ENCODE results near the gene ZNF469.

ZNF469 gene

DNA sequence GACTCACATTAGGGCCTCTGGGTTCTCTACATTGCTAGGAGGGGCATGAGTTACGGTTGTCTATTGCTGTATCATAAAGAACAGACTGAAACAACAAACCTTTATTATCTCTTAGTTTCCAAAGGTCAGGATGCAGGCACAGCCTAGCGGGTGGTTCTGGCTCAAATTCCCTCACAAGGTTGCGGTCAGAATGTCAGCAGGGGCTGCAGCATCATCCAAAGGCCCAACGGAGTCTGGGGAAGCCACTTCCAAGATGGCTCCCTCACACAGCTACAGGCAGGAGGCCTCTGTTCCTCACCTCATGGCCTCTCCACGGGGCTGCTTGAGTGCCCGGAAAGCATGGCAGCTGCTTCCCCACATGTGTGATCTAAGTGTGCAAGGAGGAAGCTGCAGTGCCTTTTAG is 40.7 kb downstream of the ZNF469 start:
- no peak for ATAC-seq (replicated peaks)
- Mint-ChIP-seq H3K36me3 (ENCODE audit: insufficient read depth) (peaks cover 3% of the 10 kb centered on the region), H3K4me1 (ENCODE audit: low read depth in 2 of 2) (peaks cover 7 to 13% of the 10 kb centered on the region in 2 donors), H3K4me3 (no peak overlapping the region), H3K27me3 (peaks cover 0 to 5% of the 10 kb centered on the region in 2 donors), H3K9me3 (peaks cover 0 to 4% of the 10 kb centered on the region in 2 donors), H3K27ac (peak overlapping the region in 1 of 2 donors; percentile 86)
- no peak for DNase-seq

DNA sequence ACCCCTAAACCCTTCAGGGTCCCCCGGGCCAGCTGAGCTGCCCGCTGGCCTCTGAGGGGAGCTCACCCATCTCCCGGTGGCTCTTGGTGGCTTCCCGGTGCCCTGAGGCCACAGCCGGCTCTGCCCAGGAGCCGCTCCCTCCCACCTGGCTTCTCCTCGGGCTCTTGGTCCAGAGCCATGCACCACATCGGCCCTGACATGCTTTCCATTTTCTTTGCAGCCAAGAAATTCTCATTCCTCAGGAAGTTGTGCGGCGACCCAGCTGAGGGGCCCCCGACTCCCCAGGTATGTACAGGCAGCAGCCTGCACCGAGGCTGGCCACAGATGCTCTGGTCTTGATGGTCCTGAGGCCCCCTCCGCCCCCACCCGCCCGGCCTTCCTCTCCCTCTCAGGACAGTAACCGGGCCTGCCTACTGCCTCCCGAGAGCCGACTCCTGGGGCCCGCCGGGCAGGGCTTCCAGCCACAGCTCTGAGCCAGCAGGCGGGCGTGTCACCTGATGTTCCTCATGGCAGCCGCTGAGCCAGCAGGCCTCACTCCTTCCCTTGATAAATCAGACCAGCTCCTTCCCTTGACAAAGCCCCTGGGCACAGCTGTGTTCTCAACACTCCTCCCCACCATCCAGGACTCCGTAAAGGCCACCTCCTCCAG is 42.0 kb downstream of the ZNF469 start:
- peaks cover 0 to 4% of the 10 kb centered on the region in 2 donors for H3K9me3 Mint-ChIP-seq
- H3K4me1 Mint-ChIP-seq (ENCODE audit: low read depth in 2 of 2), result peaks cover 8 to 13% of the 10 kb centered on the region in 2 donors
- H3K27ac Mint-ChIP-seq, result peak overlapping the region; percentile 67 to 84
- peaks cover 3% of the 10 kb centered on the region for H3K36me3 Mint-ChIP-seq (ENCODE audit: insufficient read depth)
- no peak overlapping the region for H3K4me3 Mint-ChIP-seq
- DNase-seq (no peak), ATAC-seq (replicated peaks) (no peak)
- H3K27me3 Mint-ChIP-seq, result no peaks in the 10 kb centered on the region

DNA sequence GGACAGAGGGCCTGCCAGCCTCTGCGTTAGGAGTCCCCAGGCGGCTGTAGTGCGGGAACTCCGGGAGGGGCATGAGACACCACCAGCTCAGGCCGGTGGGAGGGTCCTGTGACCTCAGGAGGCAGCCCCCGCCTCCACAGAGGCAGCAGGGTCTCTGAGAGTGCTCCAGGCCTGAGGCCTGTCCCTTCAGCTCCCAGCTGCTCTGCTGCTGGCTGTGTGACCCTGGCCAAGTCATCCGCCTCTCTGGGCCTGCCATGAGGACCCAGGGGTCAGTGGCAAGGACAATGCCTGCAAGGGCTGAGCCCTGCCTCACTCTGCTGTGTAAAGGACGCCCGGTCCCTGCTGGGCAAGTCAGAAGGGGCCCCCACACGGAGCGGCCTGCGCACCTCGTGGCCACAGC is 43.3 kb downstream of the ZNF469 start:
- H3K9me3 Mint-ChIP-seq, result peaks cover 0 to 4% of the 10 kb centered on the region in 2 donors
- H3K27ac Mint-ChIP-seq, result peak overlapping the region in 1 of 2 donors; percentile 32
- ATAC-seq (replicated peaks) (no peak), DNase-seq (no peak)
- no peak overlapping the region for H3K4me3 Mint-ChIP-seq
- H3K27me3 Mint-ChIP-seq, result no peaks in the 10 kb centered on the region
- H3K4me1 Mint-ChIP-seq (ENCODE audit: low read depth in 2 of 2), result peaks cover 10 to 13% of the 10 kb centered on the region in 2 donors
- peaks cover 3% of the 10 kb centered on the region for H3K36me3 Mint-ChIP-seq (ENCODE audit: insufficient read depth)

DNA sequence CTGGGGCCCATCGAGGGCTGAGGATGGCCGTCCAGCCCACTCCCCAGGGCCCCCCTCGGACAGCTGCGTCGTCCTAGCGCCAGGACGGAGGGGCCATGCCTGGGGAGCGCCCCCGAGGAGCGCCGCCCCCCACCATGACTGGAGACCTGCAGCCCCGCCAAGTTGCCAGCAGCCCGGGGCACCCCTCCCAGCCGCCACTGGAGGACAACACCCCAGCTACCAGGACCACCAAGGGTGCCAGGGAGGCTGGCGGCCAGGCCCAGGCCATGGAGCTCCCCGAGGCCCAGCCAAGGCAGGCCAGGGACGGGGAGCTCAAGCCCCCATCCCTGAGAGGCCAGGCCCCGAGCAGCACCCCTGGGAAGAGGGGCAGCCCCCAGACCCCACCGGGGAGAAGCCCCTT is 44.6 kb downstream of the ZNF469 start:
- Mint-ChIP-seq H3K27me3 (no peaks in the 10 kb centered on the region), H3K9me3 (peaks cover 0 to 4% of the 10 kb centered on the region in 2 donors), H3K4me1 (ENCODE audit: low read depth in 2 of 2) (peaks cover 13 to 14% of the 10 kb centered on the region in 2 donors), H3K36me3 (ENCODE audit: insufficient read depth) (peaks cover 3% of the 10 kb centered on the region), H3K27ac (no peak overlapping the region), H3K4me3 (no peak overlapping the region)
- ATAC-seq (replicated peaks) (no peak), DNase-seq (no peak)

DNA sequence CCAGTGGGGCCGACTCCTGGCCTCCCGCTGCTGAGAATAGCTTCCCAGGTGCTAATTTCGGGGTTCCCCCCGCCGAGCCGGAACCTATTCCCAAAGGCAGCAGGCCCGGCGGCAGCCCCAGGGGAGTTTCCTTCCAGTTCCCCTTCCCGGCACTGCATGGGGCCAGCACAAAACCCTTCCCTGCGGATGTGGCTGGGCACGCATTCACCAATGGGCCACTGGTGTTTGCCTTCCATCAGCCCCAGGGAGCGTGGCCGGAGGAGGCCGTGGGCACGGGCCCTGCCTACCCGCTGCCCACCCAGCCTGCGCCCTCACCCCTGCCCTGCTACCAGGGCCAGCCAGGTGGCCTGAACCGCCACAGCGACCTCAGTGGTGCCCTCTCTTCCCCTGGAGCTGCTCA is 45.4 kb downstream of the ZNF469 start:
- H3K9me3 Mint-ChIP-seq, result no peaks in the 10 kb centered on the region
- H3K36me3 Mint-ChIP-seq (ENCODE audit: insufficient read depth), result peaks cover 3% of the 10 kb centered on the region
- DNase-seq, result no peak
- H3K27me3 Mint-ChIP-seq, result no peaks in the 10 kb centered on the region
- H3K27ac Mint-ChIP-seq, result no peak overlapping the region
- no peak for ATAC-seq (replicated peaks)
- no peak overlapping the region for H3K4me3 Mint-ChIP-seq
- peaks cover 13 to 14% of the 10 kb centered on the region in 2 donors for H3K4me1 Mint-ChIP-seq (ENCODE audit: low read depth in 2 of 2)

DNA sequence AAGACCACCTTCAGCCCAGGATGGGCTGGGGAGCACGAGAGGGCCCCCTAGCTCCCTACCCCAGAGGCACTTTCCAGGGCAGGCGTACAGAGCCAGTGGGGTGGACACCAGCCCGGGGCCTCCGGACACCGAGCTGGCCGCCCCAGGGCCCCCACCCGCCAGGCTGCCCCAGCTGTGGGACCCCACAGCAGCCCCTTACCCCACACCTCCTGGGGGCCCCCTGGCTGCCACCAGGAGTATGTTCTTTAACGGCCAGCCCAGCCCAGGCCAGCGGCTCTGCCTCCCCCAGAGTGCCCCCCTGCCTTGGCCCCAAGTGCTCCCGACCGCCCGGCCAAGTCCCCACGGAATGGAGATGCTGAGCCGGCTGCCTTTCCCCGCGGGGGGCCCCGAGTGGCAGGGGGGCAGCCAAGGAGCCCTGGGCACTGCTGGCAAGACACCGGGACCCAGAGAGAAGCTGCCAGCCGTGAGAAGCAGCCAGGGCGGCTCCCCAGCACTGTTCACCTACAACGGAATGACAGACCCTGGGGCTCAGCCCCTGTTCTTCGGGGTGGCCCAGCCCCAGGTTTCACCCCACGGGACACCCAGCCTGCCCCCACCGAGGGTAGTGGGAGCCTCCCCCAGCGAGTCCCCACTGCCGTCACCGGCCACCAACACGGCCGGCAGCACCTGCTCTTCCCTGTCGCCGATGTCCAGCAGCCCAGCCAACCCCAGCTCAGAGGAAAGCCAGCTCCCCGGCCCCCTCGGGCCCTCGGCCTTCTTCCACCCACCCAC is 46.0 kb downstream of the ZNF469 start:
- H3K4me1 Mint-ChIP-seq (ENCODE audit: low read depth in 2 of 2), result peaks cover 13 to 14% of the 10 kb centered on the region in 2 donors
- H3K4me3 Mint-ChIP-seq, result peak overlapping the region; percentile 6 to 43
- no peaks in the 10 kb centered on the region for H3K9me3 Mint-ChIP-seq
- H3K27ac Mint-ChIP-seq, result no peak overlapping the region
- peaks cover 3% of the 10 kb centered on the region for H3K36me3 Mint-ChIP-seq (ENCODE audit: insufficient read depth)
- ATAC-seq (replicated peaks), result no peak
- no peak for DNase-seq
- no peaks in the 10 kb centered on the region for H3K27me3 Mint-ChIP-seq

DNA sequence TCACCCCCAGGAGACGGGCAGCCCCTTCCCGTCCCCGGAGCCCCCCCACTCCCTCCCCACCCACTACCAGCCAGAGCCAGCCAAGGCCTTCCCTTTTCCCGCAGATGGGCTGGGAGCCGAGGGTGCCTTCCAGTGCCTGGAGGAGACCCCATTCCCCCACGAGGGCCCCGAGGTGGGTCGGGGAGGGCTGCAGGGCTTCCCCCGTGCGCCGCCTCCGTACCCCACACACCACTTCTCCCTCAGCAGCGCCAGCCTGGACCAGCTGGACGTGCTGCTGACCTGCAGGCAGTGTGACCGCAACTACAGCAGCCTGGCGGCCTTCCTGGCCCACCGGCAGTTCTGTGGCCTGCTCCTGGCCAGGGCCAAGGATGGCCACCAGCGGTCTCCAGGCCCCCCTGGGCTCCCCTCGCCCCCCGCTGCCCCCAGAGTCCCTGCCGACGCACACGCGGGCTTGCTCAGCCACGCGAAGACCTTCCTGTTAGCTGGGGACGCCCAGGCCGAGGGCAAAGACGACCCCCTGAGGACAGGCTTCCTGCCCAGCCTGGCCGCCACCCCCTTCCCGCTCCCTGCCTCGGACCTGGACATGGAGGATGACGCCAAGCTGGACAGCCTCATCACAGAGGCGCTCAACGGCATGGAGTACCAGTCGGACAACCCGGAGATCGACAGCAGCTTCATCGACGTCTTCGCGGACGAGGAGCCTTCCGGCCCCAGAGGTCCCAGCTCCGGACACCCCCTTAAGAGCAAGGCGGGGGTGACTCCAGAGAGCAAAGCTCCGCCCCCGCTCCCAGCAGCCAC is 46.8 kb downstream of the ZNF469 start:
- Mint-ChIP-seq H3K9me3 (no peaks in the 10 kb centered on the region), H3K4me3 (peak overlapping the region; percentile 73 to 75), H3K27me3 (no peaks in the 10 kb centered on the region), H3K4me1 (ENCODE audit: low read depth in 2 of 2) (peaks cover 8 to 12% of the 10 kb centered on the region in 2 donors), H3K36me3 (ENCODE audit: insufficient read depth) (peaks cover 3% of the 10 kb centered on the region), H3K27ac (peak overlapping the region in 1 of 2 donors; percentile 90)
- DNase-seq (no peak), ATAC-seq (replicated peaks) (no peak)

DNA sequence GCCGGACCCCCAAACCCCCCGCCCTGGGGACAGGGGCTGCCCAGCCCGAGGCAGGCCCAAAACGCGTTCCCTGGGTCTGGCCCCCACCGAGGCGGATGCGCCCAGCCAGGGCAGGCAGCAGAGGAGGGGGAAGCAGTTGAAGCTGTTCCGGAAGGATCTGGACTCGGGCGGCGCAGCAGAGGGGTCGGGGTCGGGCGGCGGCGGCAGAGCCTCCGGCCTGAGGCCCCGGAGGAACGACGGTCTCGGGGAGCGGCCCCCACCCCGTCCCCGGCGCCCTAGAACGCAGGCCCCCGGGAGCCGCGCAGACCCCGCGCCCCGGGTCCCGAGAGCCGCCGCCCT is 47.4 kb downstream of the ZNF469 start:
- H3K9me3 Mint-ChIP-seq, result no peaks in the 10 kb centered on the region
- peak overlapping the region; percentile 73 to 75 for H3K4me3 Mint-ChIP-seq
- H3K36me3 Mint-ChIP-seq (ENCODE audit: insufficient read depth), result peaks cover under 1% of the 10 kb centered on the region
- DNase-seq (no peak), ATAC-seq (replicated peaks) (peak; percentile 43)
- peaks cover 3 to 10% of the 10 kb centered on the region in 2 donors for H3K4me1 Mint-ChIP-seq (ENCODE audit: low read depth in 2 of 2)
- no peaks in the 10 kb centered on the region for H3K27me3 Mint-ChIP-seq
- peak overlapping the region in 1 of 2 donors; percentile 90 for H3K27ac Mint-ChIP-seq

DNA sequence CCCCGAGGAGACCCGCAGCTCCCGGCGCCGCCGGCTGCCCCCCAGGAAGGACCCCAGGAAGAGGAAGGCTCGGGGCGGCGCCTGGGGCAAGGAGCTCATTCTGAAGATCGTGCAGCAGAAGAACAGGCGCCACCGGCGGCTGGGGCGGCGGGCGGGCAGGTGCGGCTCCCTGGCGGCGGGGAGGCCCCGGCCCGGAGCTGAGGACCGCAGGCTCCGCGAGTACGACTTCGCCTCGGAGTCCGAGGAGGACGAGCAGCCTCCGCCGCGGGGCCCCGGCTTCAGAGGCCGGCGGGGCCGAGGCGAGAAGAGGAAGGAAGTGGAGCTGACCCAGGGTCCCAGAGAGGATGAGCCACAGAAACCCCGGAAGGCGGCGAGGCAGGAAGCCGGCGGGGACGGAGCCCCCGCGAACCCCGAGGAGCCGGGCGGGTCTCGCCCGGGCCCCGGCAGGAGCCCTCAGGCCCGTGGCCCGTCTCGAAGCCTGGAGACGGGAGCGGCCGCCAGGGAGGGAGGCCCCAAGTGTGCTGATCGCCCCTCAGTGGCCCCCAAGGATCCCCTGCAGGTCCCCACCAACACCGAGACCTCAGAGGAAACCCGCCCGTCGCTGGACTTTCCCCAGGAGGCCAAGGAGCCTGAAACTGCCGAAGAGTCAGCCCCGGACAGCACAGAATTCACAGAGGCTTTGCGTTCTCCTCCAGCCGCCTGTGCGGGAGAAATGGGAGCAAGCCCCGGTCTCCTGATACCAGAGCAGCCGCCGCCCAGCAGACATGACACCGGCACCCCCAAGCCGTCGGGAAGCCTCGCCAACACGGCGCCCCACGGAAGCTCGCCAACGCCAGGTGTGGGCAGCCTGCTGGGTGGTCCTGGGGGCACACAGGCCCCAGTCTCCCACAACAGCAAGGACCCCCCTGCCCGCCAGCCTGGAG is 48.0 kb downstream of the ZNF469 start:
- H3K4me1 Mint-ChIP-seq (ENCODE audit: low read depth in 2 of 2), result peaks cover 0 to 8% of the 10 kb centered on the region in 2 donors
- peak; percentile 75 for ATAC-seq (replicated peaks)
- H3K4me3 Mint-ChIP-seq, result peak overlapping the region; percentile 73 to 75
- peak; percentile 24 to 50 (median 35) for DNase-seq
- H3K27ac Mint-ChIP-seq, result peak overlapping the region; percentile 88 to 90
- H3K36me3 Mint-ChIP-seq (ENCODE audit: insufficient read depth), result no peaks in the 10 kb centered on the region
- no peaks in the 10 kb centered on the region for H3K9me3 Mint-ChIP-seq
- H3K27me3 Mint-ChIP-seq, result no peaks in the 10 kb centered on the region

DNA sequence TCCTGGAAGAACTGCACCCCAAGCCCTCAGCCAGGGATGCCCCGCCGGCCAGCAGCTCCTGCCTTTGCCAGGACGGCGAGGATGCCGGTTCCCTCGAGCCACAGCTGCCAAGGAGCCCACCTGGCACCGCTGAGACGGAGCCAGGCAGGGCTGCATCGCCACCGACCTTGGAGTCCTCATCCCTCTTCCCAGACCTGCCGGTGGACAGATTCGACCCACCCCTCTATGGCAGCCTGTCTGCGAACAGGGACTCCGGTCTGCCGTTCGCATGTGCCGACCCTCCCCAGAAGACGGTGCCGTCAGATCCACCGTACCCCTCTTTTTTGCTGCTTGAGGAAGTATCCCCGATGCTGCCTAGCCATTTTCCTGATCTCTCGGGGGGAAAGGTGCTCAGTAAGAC is 48.9 kb downstream of the ZNF469 start:
- no peak for ATAC-seq (replicated peaks)
- no peaks in the 10 kb centered on the region for H3K9me3 Mint-ChIP-seq
- peak overlapping the region; percentile 73 to 75 for H3K4me3 Mint-ChIP-seq
- peaks cover 0 to 8% of the 10 kb centered on the region in 2 donors for H3K4me1 Mint-ChIP-seq (ENCODE audit: low read depth in 2 of 2)
- peak overlapping the region in 1 of 2 donors; percentile 88 for H3K27ac Mint-ChIP-seq
- peaks cover 4% of the 10 kb centered on the region for H3K36me3 Mint-ChIP-seq (ENCODE audit: insufficient read depth)
- DNase-seq, result no peak
- H3K27me3 Mint-ChIP-seq, result no peaks in the 10 kb centered on the region

DNA sequence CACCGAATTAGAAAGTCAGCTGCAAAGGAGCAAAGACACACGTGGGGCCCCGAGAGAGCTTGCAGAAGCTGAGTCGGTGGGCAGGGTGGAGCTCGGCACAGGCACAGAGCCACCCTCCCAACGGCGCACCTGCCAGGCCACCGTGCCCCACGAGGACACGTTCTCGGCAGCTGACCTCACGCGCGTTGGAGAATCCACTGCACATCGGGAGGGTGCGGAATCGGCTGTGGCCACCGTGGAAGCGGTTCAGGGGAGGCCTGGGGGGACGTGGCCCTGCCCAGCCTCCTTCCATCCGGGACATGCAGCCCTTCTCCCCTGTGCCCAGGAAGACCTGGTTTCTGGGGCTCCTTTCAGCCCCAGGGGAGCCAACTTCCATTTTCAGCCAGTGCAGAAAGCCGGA is 49.4 kb downstream of the ZNF469 start:
- H3K36me3 Mint-ChIP-seq (ENCODE audit: insufficient read depth), result peaks cover 4% of the 10 kb centered on the region
- ATAC-seq (replicated peaks), result no peak

More for the DNA sequence above, 49.4 kb downstream of the ZNF469 start:
- Mint-ChIP-seq H3K4me3 (peak overlapping the region; percentile 73 to 75), H3K27me3 (no peaks in the 10 kb centered on the region), H3K9me3 (no peaks in the 10 kb centered on the region), H3K27ac (no peak overlapping the region), H3K4me1 (ENCODE audit: low read depth in 2 of 2) (peaks cover 0 to 8% of the 10 kb centered on the region in 2 donors)
- DNase-seq, result no peak

Data from effector memory CD8-positive, alpha-beta T cell (primary cell).